Measurements from ENCODE around the gene TRABD2A.

DNA sequence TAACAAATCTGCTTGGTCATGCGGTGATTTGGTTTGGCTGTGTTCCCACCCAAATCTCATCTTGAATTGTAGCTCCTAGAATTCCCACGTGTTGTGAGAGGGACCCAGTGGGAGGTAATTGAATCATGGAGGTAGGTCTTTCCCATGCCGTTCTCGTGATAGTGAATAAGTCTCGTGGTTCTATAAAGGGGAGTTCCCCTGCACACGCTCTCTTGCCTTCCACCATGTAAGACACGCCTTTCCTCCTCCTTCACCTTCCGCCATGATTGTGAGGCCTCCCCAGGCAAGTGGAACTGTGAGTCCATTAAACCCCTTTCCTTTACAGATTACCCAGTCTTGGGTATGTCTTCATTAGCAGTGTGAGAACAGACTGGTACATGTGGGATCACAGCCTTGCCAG, 36.7 kb downstream of the TRABD2A start:
- TF ChIP-seq POLR2AphosphoS5 (IDR thresholded peaks at IDR 0.05; ENCODE audit: borderline replicate concordance, low read depth, low read length) (no peak), EZH2 (IDR thresholded peaks at IDR 0.05) (no peak), FOXP2 (optimal IDR thresholded peaks at IDR 0.05; ENCODE audit: control extremely low read depth, extremely low read length, insufficient read depth) (no peak)
